NCI-H187 (cell line): ENCODE results near the gene RNF169.
"Not testable (repeated sequence)": the region's sequence is repeated elsewhere in the genome, so short reads cannot be mapped to it uniquely, and the experiment has no call there.

Experiments
- DNase-seq, 2 experiments: peaks; one replicate each; lab custom pipeline; 2025; lab: John Stamatoyannopoulos, UW

RNF169 gene

DNA sequence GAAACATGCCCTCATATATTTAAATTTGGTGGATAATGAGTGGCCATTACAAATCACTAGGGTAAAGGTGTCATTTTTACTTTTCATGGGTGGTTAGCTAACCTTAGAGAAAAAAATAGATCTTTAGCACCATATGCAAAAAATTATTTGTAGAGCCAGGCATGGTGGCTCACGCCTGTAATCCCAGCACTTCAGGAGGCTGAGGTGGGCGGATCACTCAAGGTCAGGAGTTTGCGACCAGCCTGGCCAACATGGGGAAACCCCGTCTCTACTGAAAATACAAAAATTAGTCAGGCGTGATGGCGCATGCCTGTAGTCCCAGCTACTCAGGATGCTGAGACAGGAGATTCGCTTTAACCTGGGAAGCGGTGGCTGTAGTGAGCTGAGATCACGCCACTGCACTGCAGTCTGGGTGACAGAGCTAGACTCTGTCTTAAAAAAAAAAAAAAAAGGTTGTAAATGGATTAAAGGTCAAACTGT, 19.6 kb downstream of the RNF169 start:
- not testable (repeated sequence) for DNase-seq

DNA sequence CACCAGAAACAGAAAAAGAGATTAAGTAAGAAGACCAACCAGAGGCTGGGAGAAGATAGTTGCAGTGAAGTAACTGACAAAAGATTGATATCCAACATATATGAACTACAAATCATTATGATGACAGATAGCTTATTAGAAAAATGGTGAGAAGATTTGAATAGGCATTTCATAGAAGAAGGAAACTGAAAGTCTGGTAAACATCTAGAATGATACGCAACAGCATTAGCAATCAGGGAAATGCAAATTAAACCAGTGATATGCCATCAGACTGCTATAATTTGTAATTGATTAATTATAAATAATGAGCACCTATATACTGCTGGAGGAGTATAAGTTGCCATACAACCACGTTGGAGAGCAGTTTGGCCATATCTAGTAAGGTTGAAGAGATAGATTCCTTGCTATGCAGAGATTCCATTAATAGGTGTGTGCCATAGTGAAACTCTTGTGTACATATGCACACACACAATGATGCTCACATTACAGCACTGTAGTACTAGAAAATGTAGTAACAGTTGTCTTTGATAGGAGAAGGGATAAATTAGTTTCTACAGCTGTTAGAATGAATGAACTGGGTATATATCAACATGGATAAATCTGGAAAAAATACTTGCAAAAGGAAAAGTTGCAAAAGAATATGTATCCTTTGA, 20.5 kb downstream of the RNF169 start:
- no peak for DNase-seq

DNA sequence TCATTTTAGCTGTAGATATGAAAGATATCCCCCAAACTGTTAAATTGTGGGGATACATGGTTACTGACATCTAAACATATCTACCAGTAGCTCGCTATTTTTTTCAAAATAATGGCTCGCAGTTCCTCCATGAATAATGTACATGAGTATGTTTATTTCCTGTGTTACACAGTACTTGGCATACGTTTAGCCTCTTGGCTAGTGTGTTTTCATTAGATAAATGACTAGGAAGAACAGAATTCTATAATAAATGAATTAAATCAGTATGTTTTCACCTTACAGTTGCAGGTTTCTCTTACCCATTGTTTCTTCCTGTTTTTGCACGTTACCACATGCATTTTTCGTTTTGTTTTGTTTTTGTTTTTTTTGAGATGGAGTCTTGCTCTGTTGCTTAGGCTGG, 21.8 kb downstream of the RNF169 start:
- no peak for DNase-seq

DNA sequence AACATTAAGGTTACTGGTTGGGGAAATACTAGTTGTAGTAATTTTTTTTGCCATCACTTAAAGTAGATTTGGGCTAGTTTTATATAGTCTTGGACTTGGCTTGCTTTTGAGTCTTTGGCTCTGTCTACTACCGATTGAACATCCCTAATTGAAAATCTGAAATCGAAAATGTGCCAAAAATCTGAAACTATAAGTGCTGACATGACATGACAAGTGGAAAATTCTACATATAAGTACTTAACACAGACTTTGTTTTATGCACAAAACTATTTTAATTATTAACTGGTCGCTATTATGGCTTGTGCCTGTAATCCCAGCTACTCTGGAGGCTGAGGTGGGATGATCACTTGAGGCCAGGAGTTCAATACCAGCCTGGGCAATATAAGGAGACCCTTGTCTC, 22.5 kb downstream of the RNF169 start:
- no peak for DNase-seq

DNA sequence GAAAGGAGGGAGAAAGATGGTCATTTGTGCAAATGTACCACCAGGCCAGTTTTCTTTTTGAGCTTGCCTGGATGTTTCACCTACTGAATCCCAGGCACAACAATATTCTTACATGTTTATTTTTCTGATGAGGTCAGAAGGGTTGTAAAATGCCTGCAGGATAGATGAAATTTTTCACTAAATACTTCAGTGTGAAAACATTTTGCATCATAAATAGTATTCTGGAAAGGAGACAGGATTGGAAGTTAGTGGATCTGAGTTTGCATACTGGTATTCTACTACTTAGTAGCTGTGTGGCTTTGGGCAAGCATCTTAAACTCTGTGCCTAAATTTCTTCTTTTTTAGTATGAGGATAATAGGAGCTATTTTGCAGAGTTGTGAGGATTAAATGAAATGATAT, 24.8 kb downstream of the RNF169 start:
- DNase-seq = no peak

DNA sequence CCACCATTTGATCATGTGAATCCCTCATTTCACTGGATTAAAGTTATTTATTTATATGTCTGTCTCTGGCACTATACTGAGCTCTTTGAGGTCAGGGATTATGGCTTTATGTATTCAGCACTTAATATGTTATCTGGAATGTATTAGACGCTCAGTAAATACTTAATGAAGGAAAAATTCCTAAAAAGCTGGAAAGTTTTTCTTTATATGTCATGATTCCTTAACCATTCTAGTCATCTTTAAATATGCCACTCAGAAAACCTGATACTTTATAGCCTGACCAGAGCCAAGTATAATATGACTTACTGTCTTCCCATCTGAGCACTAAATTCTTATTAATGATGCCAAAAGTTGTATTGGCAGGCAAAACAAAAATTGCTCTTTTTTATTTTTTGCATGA, 27.1 kb downstream of the RNF169 start:
- no peak for DNase-seq

DNA sequence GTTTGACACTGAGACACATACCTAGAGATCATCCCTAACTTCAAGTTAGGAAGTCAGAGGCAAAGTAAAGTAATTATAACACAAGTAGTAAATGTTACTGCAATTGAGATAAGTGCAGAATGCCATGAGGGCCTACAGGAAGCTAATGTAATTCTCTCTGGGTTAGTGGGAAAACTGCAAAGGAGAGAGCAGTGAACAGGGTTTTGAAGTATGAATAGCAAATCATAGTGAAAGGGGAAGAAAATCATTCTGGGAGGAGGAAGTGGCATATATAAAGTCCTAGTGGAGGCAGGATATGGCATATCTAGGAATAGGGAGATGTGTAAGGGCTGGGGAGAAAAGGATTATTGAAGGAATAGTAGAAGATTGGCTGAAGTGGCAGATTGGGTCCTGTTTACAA, 27.9 kb downstream of the RNF169 start:
- no peak for DNase-seq

DNA sequence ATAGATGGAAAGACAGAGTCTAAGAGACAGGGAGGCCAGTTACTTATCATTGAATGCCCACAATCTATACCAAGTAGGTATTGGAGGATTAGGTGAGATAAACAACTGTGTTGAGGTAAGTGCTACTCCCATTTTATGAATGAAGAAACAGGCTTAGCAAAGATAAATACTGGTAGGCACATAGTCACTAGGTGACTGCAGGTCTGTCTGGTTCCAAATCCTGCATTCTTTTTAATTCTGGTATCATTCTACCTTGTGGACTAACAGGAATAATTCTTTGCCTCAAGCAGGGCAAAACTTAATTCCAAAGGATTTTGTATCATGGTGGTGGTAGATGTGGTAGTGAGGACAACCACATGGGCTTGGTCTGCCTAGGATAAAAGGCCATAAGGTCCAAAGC, 28.4 kb downstream of the RNF169 start:
- no peak for DNase-seq

DNA sequence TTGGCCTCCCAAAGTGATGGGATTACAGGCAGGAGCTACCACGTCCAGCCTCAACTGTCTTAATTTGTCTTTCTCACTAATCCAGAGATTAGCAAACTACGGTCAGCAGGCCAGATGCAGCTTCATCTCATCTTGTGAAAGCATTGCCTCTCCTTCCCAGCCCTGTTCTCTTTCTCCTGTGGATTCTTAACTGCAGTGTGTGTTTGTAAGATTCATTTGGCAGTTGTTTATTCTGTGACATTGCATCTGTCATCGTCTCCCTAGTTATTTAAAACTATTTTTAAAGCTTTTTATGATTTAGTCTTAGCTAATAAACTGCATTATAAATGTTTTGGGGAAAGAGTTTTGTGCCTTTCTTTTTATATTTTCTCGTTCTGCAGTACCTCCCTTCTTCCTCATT, 29.2 kb downstream of the RNF169 start:
- DNase-seq = no peak

DNA sequence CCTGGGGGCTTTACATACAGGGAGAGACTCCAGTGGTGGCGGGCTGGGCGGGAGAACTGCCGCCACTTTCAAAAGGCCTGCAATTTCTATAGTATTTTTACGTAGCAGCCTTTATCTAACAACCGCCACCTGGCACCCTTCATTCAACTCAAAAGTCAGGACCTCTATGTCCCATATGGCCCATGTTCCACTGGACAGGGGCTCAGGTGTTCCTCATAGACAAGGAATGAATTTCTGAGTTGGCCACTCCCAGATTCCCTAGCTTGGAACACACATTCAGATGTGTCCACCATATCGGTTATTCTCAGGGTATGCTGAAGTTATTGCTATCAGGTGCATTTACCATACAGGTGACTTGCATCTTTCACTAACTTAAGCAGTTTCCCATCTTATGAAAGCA, 29.9 kb downstream of the RNF169 start:
- no peak for DNase-seq

DNA sequence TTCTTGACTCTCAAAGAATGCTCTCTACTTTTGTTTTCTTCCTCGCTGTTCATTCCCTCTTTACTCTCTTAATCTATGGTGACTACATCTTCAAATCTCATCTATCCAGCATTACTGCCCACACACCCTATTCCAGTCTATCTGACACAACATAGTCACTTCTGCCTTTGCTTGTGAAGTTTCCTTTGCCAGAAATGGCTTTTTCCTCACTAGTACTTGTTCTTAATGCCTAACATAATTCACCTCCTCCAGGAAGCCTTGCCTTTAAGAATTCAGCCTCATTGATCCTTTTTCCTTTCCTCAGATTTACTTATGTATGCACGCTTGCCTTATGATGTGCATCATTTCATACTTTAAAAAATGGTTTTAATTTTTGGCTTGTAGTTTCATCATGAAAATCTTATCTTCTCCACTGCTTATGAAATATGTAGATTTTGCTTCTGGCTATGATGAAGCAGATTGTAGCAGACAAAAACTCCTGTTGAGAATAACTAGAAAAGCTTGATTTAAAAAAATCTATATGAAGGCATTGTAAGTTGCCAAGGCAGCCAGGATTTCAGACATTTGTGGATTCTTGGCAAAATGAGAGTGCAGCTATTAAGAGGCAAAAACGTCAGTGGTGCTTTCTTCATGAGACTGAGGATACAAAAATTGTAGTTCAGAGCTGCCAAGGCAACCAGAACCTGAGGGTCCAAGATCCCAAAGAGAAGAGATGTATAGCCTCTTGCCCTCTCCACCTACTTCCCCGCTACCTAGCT, 31.8 kb downstream of the RNF169 start:
- DNase-seq = no peak

DNA sequence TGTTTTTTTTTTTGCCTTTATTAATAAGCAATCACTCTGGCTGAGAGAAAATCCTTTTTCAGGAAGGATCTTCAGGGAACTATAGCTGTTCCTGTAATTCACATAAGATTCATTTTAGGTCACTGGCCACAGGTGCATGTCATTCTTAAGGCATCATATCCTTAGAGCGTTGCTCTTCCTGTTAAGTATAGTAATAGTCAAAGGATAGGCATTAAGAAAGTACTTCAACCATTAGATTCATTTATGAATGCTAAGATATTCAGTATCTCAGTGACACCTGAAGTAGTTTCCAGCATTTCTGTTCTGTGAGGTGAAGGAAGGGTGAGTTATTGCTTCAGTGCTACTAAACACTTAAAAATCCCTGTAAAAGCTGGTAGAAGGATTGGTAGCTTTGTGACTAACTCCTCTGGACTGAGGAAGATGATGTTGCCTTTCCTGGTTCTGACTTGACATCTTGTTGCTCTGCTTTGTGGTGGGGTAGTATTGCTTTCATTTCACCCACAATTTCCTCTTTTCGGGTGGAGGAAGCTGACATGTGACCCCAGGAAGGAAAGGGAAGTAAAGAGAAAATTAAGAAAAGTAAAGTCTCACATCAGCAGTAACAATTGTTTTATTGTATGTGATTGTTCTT, 34.7 kb downstream of the RNF169 start:
- DNase-seq = no peak

DNA sequence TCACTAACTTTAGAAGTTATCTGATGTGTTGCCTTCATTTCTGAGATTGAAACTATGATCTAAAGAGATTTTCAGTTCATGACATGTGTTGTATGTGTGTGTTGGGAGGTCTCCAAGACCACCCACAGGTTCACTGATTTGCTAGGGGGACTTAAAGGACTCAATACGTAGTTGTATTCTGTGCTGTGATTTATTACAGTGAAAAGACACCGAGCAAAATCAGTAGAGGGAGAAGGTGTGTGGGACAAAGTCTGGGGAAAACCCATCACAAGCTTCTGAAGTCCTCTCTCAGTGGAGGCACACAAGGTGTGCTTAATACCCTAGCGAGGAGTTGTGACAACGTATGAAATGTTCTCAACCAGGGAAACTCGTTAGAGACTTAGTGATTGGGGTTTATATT, 35.6 kb downstream of the RNF169 start:
- no peak for DNase-seq

DNA sequence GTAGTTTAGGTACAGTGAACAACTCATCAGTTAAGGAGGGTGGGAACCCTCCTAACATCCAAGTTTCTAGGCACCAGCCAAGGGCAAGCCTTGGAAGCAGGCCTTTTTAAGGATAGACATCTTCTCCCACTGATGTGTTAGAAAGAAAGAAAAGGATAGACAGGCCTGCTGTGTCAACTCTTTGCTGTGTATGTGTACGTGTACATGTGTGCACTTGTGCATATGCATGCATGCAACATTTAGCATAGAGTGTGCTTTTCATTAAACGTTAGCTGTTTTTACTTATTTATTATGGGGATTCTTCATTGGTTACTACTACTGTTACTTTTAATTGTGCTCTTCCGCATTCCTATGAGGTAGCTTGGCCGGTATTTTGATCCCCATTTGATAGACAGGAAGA, 36.1 kb downstream of the RNF169 start:
- no peak for DNase-seq

DNA sequence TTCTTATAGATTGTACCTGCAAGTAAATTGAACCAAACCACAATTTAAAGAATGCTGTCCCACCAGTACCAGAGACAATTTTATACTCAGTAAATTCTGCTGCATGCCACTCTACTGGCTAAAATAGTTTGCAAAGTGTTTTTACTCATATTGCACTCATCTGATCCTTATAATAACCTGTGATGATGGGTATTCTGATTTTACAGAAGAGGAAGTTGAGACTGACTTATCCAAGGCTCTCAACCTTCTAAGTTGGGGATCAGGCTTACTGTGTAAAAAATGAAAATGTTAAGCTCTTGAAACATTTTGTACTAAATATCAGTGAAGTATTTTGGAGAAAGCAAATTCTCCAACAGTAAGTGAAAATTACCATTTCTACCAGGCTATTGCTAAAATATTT, 37.9 kb downstream of the RNF169 start:
- no peak for DNase-seq

DNA sequence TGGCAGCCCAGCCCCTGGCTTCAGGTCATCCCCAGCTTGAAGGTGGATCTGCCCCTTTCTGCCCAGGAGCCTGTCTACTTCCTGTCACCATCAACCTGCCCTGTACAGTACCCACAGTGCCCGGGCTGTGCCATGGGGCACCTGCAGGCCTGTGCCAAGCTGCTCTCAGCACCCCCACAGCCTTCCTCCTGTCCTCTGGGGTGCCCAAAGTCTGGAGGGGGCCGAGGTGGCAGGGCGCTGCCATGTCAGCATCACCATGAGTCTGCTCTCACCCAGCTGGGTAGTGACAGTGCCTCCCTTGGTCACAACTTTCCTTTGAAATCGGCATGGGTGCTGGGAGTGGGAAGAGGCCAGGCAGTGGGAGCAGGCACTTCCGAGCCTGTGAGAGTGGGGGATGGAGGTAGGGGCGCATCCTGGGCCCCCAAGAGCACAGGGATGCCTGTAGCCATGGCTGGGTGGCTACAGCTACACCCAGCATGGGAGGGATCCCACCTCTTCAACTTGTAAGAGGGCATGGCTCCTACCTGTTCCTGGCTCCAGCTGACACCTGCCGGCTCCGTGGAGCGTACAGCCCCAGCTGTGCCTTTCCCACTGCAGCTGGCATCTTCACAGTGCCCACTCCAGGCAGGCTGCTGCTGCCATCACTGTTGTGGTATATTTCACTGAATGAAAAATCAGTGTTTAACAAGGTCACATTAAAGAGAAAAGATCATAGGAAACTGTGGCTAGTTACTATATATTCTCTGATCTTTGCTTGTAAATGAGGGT, 42.9 kb downstream of the RNF169 start:
- no peak for DNase-seq

DNA sequence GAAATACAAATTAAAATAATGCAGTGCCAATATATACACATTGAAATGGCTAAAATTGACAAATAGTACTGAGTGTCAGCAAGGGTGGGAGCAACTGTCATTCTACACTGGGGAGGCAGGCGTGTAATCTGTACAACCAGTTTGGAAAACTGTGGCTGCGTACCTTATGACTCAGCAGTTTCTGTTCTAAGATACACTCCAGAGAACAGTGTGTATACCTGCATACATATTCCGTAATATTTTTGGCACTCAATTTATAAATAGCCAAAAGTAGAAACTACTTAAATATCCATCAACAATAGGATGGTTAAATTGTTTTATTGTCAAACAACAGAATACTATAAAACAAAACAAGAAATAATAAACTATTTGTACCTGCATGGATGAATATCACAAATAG, 57.6 kb downstream of the RNF169 start:
- no peak for DNase-seq

DNA sequence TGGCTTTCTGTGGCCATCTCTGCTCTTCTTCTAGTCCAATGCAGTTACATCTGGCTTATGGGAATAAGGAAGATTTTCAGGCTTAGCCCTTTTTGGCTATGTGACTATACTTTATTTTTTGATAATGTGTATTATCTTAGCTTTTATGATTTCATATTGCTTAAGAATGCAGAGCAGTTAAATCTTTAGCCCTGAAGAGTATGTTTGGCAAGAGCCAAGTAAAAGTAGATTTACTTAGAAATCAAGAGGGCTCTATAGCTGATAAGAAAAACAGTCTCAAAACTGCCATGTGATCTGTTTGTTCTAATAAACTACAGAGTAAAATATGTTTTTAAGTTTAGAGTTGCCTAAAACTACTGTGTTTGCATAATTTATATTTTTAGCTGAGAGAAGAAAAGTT, 61.2 kb downstream of the RNF169 start:
- DNase-seq = no peak

DNA sequence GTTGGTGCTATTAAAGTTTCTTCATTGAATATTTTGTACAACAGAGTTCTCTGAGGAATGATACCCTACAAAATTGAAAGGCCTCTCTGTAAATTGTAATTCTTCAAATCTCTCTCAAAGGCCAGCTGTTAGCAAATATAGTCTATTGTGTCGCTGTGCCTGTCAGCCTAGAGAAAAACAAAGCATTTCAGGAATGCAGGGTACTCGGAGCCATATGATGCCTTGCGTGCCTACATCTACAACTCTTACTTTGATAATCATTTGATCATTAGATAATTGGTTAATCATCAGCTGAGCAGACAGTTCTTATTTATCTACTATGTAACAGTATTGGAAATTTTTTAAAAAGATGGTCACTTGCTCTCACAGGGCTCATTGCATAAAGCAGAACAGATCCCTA, 67.3 kb downstream of the RNF169 start:
- DNase-seq = no peak

DNA sequence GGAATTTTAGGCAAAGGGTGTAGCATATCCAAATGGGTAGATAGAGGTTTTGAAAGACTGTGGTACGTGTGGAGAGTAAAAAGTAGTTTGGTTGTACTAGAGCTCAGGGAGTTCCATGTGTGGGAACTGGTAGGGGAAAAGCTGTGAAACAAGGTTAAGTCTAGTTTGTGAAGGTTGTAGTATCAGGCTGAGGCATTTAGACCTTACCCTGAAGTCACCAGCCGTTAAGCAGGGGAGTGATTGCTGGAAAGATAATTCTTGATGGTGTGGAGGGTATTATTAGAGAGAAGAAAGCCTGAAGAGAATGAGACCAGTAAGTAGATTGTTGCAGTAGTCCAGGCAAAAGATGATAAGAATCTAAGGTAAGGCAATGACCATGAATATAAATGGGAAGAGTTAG, 68.0 kb downstream of the RNF169 start:
- DNase-seq = no peak

DNA sequence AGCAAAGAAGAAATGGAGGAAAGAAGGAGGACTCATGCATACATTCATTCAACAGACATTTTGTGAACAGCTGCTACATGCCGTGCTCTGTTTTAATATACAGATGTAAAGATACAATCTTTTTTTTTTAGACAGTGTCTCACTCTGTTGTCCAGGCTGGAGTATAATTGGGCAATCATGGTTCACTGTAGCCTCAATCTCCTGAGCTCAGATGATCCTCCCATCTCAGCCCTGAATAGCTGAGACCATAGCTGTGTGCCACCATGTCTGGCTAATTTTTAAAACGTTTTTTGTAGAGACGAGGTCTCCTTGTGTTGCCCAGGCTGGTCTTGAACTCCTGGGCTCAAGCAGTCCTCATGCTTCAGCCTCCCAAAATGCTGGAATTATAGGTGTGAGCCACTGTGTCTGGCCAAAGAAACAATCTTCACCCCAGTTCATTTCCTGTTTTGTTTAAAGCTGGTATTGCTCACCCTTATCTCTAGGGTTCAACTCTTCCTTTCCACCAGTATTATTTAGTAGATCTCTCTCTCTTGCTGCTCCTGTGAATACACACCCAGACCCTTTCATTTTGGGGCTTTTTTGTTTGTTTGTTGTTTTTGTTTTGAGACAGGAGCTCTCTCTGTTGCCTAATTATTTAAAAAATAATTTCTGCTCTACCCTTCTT, 69.8 kb downstream of the RNF169 start:
- DNase-seq = no peak

DNA sequence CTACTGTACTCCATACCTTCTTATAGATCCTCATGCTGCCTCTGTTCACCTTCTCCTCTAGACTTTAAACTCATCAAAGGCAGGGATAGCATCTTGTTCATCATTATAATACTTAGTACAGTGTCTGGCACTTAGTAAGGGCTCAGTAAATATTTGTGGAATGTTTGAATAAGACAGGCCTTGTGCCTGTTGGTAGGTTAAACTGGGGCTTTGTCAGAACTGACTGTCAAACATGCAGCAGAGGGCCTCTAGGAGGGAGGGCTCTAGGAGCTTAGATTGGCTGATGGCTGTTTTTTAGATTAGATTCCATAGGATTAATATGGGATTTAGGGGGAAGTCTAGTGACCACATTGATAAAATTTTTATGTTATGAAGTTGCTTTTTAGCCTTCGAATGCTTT, 70.8 kb downstream of the RNF169 start:
- DNase-seq = no peak
